Mesodermal cell (in vitro differentiated cells): Measurements from ENCODE around the gene MKRN2.

Source experiments
- H3K27ac ChIP-seq: 2 replicates; pipeline ENCODE4 v1.7.0; 2013; ENCODE audit warnings: mild to moderate bottlenecking, low read depth, low read length, moderate library complexity; ENCODE audit not compliant: severe bottlenecking
- H3K36me3 ChIP-seq: 2 replicates; pipeline ENCODE4 v1.7.1; 2013; ENCODE audit warnings: mild to moderate bottlenecking, low read length, moderate library complexity; ENCODE audit not compliant: control insufficient read depth, insufficient read depth
- H3K4me1 ChIP-seq: one replicate; pipeline ENCODE4 v1.7.1; 2013; ENCODE audit warnings: mild to moderate bottlenecking, low read length; ENCODE audit not compliant: insufficient read depth, control insufficient read depth, poor library complexity, severe bottlenecking
- H3K4me3 ChIP-seq: 2 replicates; pipeline ENCODE4 v1.7.0; 2013; ENCODE audit warnings: low read length, control low read depth, mild to moderate bottlenecking; ENCODE audit not compliant: insufficient read depth, poor library complexity, severe bottlenecking; ENCODE audit errors: extremely low read depth
- H3K9me3 ChIP-seq: 2 replicates; pipeline ENCODE4 v1.7.1; 2013; ENCODE audit warnings: mild to moderate bottlenecking, low read length, moderate library complexity; ENCODE audit not compliant: control insufficient read depth
- whole genome bisulfite sequencing, 2 experiments: methylation state at CpG; one replicate each; pipeline ENCODE4 v1.1.5; 2013; ENCODE audit warnings: missing lambda C conversion rate in 2 of 2; ENCODE audit not compliant: insufficient coverage in 2 of 2; 5-methylcytosine and 5-hydroxymethylcytosine counted together

MKRN2 gene

DNA sequence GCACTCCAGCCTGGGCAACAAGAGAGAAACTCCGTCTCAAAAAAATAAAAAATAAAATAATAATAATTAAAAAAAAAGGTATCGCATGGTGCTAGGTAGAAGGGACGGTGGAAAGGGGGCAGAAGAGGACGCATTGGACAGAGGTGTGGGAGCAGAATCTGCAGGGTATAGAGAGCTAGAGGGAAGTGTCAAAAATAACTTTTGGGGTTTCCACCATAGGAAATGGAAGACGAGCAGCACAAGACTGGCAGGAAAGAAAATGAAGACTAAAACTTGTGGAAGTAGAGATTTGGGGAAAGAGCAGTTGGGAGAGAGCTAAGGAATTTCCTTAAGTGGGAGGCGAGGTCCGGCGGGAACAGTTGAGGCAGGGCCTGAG lies 585 bp upstream of the MKRN2 start:
- Histone ChIP-seq H3K36me3 (no peaks in the 10 kb centered on the region), H3K4me1 (peaks cover 18% of the 10 kb centered on the region), H3K4me3 (peak overlapping the region; percentile 94), H3K27ac (peak overlapping the region; percentile 98), H3K9me3 (no peaks in the 10 kb centered on the region)
- WGBS, 2 experiments = 29 to 32% methylated on average over 7 of the region's 8 CpGs

DNA sequence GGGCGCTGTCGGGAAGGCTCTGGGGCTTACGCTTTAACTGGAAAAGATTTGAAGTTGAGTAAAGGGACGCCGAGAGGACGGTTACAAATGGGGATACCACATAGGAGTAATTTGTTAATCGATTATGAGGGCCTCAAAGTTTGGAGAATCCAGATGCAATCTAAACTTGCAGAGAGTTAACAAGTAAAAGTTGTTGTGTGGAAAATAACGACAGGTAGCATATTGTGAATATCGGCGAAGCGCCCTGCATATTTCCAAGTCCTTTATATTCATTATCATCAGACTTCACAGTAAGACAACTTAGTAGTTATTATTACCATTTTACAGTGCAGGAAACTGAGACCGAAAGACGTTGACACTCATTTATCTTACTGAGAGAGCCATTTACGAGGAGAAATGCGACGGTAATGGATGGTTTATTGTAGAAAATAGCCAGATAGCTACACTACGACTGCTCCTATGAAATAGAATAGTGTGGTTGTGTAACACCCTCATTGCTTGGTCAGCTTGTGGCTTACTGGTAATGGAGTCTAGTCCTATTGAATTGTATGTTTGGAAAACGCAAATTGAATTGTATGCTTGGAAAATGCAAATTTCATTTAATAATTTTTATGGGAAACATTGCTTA lies 700 bp downstream of the MKRN2 start:
- 2 to 8% methylated on average over 5 to 10 of the region's 18 CpGs for whole genome bisulfite sequencing, 2 experiments

DNA sequence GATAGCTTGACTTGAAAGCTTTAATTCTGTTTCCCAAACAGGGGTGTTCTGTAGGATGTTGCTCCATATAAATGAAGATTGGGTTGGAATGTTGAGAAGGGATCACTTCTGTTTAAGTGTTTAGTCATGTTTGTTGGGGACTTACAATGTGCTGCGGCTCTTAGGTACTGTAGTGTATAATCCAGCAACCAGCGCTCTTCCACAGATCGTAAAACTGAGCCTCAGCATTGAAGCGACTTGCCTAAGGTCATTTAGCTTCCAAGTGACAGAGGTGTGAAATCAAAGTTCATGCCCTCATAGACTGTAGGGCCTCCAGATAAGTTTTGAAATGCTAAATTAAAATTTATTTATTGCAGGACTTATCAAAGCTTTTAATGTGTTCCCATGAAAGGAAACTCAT lies 1.8 kb downstream of the MKRN2 start:
- Histone ChIP-seq H3K4me3 (no peak overlapping the region), H3K36me3 (no peaks in the 10 kb centered on the region), H3K4me1 (peaks cover 28% of the 10 kb centered on the region), H3K9me3 (no peaks in the 10 kb centered on the region), H3K27ac (no peak overlapping the region)
- WGBS, 2 experiments = 88 to 90% methylated on average over 4 of the region's 4 CpGs

More for the DNA sequence above, 700 bp downstream of the MKRN2 start:
- no peaks in the 10 kb centered on the region for H3K36me3 ChIP-seq
- no peaks in the 10 kb centered on the region for H3K9me3 ChIP-seq
- H3K4me1 ChIP-seq = peaks cover 21% of the 10 kb centered on the region
- peak overlapping the region; percentile 94 for H3K4me3 ChIP-seq
- H3K27ac ChIP-seq = peak overlapping the region; percentile 98

DNA sequence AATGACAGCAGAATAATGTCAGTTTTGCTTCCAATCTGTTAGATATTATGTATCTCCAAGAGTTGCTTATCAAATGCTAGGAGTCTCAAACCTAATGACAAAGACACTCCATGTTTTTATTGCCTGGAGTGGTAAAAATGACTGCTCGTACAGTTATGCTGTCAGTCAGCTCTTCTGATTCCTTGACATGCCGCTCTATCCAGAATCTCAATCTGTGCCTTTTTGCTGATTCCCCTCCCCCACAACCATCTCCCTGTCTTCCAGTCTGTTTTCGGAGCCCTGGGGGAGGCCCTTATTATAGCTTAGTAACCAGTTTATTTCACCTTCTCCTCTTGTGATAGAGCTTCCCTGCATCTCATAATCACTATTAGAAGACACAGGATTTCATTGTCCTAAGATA lies 2.6 kb downstream of the MKRN2 start:
- WGBS, 2 experiments = 80 to 100% methylated on average over 1 to 2 of the region's 3 CpGs
- Histone ChIP-seq H3K4me1 (peaks cover 28% of the 10 kb centered on the region), H3K4me3 (no peak overlapping the region), H3K36me3 (no peaks in the 10 kb centered on the region), H3K9me3 (no peaks in the 10 kb centered on the region), H3K27ac (no peak overlapping the region)

DNA sequence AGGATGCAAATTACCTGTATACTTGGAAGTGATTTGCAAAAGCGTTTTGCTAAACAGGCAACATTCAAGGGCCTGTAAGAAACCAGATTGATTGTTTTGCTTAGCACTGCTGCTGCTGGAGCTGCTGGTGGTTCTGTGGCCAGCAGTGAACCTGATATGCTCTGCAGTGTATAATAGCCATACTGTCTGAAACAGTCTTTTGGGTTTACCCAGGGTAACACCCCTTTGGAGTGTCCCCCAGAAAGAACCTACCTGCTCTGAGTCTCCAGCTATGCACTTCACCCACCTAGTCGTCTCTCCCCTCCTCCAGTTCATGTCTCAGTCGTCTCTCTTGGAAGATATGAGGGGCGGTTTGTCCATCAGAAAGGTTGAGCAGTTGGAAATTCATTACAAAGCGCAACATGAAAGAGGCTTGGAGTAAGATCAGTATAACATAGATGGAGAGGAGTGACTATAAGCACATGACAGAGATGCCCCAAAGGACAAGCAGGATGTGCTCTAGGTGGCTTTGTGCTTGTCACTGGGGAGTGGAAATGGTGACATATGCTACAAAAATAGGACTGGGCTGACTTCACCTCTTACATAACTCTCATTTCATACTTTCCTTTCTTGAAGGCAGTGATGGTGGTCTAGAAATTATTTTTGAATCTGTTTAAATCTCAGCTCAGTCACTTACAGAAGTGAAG lies 3.8 kb downstream of the MKRN2 start:
- Histone ChIP-seq H3K27ac (no peak overlapping the region), H3K4me1 (peaks cover 28% of the 10 kb centered on the region), H3K36me3 (no peaks in the 10 kb centered on the region), H3K4me3 (no peak overlapping the region), H3K9me3 (no peaks in the 10 kb centered on the region)
- 78 to 97% methylated on average over 3 to 4 of the region's 5 CpGs for WGBS, 2 experiments

DNA sequence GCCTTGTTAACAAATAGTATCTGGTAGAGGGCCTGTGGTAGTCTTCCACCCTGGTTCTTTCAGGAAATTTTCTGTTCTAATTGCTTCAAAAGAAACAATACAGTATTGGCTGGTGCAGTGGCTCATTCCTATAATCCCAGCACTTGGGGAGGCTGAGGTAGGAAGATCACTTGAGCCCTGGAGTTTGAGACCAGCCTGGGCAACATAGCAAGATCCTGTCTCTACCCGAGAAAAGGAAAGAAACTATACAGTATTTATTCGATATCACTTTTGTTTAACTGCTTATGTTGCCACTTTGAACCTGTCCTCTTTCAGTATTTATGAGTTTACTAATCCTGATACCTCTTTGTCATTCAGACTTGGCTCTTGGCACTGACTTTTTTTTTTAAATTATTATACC lies 4.5 kb downstream of the MKRN2 start:
- H3K9me3 ChIP-seq = no peaks in the 10 kb centered on the region
- peaks cover 30% of the 10 kb centered on the region for H3K4me1 ChIP-seq
- H3K27ac ChIP-seq = no peak overlapping the region
- H3K36me3 ChIP-seq = peaks cover 5% of the 10 kb centered on the region
- no peak overlapping the region for H3K4me3 ChIP-seq
- WGBS, 2 experiments = 87 to 100% methylated on average over 1 to 2 of the region's 2 CpGs

DNA sequence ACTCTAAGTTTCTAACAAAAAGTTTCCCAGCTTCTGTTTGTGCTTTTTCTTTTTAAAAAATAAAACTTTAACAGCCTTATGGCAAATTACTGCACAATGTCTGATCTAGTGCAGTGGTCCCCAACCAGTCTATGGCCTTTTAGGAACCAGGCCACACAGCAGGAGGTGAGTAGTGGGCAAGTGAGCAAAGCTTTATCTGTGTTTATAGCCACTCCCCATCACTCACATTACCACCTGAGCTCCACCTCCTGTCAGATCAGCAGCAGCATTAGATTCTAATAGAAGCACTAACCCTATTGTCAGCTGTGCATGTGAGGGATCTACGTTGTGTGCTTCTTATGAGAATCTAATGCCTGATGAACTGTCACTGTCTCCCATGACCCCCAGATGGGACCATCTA lies 5.6 kb downstream of the MKRN2 start:
- WGBS, 2 experiments = 80% methylated on average over 1 of the region's 1 CpG; no CpG with 5 or more reads in 1 of the 2 experiments
- peaks cover 30% of the 10 kb centered on the region for H3K4me1 ChIP-seq
- peaks cover 5% of the 10 kb centered on the region for H3K36me3 ChIP-seq

DNA sequence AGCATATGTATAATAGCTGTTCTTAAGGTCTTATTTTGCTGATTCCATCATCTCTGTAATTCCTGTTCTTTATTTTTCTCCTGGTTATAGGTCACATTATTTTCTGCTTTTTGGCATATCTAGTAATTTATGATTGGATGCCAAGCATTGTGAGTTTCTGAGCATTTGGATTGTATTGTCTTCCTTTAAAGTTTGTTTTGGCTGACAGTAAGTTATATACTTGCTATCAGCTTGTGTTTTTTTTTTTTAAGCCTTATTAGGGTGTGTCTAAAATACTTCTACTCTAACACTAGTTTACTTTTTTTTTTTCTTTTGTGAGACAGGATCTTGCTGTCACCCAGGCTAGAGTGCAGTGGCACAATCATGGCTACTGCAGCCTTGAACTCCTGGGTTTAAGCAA lies 10.1 kb downstream of the MKRN2 start:
- Histone ChIP-seq H3K27ac (no peak overlapping the region), H3K36me3 (peaks cover 36% of the 10 kb centered on the region), H3K4me1 (peaks cover 12% of the 10 kb centered on the region), H3K9me3 (no peaks in the 10 kb centered on the region), H3K4me3 (no peak overlapping the region)

More for the DNA sequence above, 5.6 kb downstream of the MKRN2 start:
- Histone ChIP-seq H3K27ac (no peak overlapping the region), H3K9me3 (no peaks in the 10 kb centered on the region), H3K4me3 (no peak overlapping the region)

DNA sequence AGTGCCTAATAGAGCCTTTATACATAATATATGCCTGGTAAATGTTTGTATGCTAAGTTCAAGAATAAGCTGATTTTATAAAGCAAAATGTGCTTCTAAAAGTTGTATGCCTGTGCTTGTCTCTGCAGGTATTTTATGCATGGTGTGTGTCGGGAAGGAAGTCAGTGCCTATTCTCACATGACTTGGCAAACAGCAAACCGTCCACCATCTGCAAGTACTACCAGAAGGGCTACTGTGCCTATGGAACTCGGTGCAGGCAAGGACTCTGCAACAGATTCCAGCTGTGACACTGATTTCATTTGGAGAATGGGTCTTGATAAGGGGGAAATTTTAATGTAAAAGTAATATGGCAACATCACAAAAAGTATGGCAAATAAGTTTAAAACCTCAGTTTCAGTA lies 11.9 kb downstream of the MKRN2 start:
- Histone ChIP-seq H3K4me1 (peaks cover 8% of the 10 kb centered on the region), H3K4me3 (no peak overlapping the region), H3K9me3 (no peaks in the 10 kb centered on the region), H3K36me3 (peaks cover 54% of the 10 kb centered on the region), H3K27ac (no peak overlapping the region)
- WGBS, 2 experiments = 89 to 100% methylated on average over 2 to 3 of the region's 3 CpGs

DNA sequence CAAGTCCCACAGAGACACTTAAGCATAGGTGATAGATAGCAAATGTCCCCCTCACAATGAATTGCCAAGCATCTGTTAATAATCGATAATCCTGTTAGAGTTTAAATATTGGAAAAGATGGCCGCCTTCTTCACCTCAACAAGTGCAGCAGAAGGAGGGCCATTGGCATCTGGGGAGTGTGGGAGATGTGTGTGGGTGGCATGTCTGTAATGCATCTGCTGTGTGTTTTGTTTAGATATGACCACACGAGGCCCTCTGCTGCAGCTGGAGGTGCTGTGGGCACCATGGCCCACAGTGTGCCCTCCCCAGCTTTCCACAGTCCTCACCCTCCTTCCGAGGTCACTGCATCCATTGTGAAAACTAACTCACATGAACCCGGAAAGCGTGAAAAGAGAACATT lies 12.9 kb downstream of the MKRN2 start:
- Histone ChIP-seq H3K36me3 (peaks cover 65% of the 10 kb centered on the region), H3K4me1 (peaks cover 8% of the 10 kb centered on the region), H3K4me3 (no peak overlapping the region), H3K9me3 (no peaks in the 10 kb centered on the region), H3K27ac (no peak overlapping the region)
- WGBS, 2 experiments = 94 to 100% methylated on average over 5 of the region's 6 CpGs

DNA sequence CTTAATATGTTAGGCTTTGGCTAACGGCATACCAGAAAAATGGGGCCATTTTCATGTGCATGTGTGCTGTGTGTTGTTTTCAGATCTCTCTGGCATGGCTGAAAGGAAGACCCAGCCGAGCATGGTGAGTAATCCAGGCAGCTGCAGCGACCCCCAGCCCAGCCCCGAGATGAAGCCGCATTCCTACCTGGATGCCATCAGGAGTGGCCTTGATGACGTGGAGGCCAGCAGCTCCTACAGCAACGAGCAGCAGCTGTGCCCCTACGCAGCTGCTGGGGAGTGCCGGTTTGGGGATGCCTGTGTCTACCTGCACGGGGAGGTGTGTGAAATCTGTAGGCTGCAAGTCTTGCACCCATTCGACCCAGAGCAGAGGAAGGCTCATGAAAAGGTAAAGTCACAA lies 15.1 kb downstream of the MKRN2 start:
- peaks cover 81% of the 10 kb centered on the region for H3K36me3 ChIP-seq
- no peak overlapping the region for H3K4me3 ChIP-seq
- no peak overlapping the region for H3K27ac ChIP-seq
- 86 to 94% methylated on average over 10 of the region's 11 CpGs for WGBS, 2 experiments
- H3K9me3 ChIP-seq = no peaks in the 10 kb centered on the region
- peaks cover 5% of the 10 kb centered on the region for H3K4me1 ChIP-seq
